Measurements from ENCODE around the gene VPS51. TPM values are rescaled to one million over a fixed set of nuclear protein-coding genes. Genes with fewer than 3 reads are reported as not detected.
A peak's percentile ranks its signal among the peaks of the same experiment; 100 is the strongest.

VPS51 gene
- polyA plus RNA-seq, 1 donor (not counting 4 experiments of a cell fraction or from before 2014, with no cell fraction given): 43.1 TPM

DNA sequence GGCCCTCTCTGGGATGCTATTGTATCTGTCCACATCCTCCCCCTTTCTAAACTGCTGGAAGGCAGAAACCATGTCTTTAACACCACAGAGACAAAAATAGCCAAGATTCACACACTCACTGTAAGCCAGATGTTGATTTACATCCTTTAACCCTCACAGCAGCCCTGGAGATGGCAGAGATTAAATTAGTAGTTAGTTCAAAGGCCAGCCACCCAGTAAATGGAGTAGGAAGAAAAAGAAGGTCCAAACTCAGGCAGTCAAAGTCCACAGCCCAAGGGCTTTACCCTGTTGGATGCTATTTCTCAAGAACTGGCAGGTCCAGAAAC is 23.6 kb downstream of the VPS51 start:
- Histone ChIP-seq H3K36me3 (ENCODE audit: control insufficient read depth in 2 of 2, extremely low read depth in 1 of 2, insufficient read depth in 2 of 2, low read length in 2 of 2) (peaks cover 17 to 33% of the 10 kb centered on the region in 2 experiments), H3K4me2 (ENCODE audit: control insufficient read depth, extremely low read depth, insufficient read depth, low read depth, low read length) (no peak overlapping the region), H2AFZ (ENCODE audit: control insufficient read depth, low read length) (no peak overlapping the region), H3K9ac (ENCODE audit: control insufficient read depth, extremely low read depth, insufficient read depth, low read length) (no peak overlapping the region), H3K4me3 (ENCODE audit: control insufficient read depth in 2 of 3, extremely low read depth in 1 of 3, insufficient read depth in 2 of 3, low read depth in 1 of 3, low read length in 3 of 3) (no peak overlapping the region), H3K9me1 (ENCODE audit: control insufficient read depth, extremely low read depth, insufficient read depth, low read length) (peaks cover 2% of the 10 kb centered on the region), H3K79me2 (ENCODE audit: control insufficient read depth, insufficient read depth, low read length) (peaks cover 59% of the 10 kb centered on the region), H4K20me1 (ENCODE audit: control insufficient read depth, extremely low read depth, insufficient read depth, low read length) (no peaks in the 10 kb centered on the region), H3K27ac (ENCODE audit: control insufficient read depth, insufficient read depth, low read length) (peak overlapping the region; percentile 34), H3K9me3 (ENCODE audit: control insufficient read depth, low read depth, low read length) (no peaks in the 10 kb centered on the region), H3K4me1 (ENCODE audit: control insufficient read depth, extremely low read depth, insufficient read depth, low read length) (peaks cover 28% of the 10 kb centered on the region), H3K27me3 (ENCODE audit: control insufficient read depth, extremely low read depth, insufficient read depth, low read length) (no peaks in the 10 kb centered on the region)
- FAIRE-seq (no peak), DNase-seq (ENCODE audit: low read depth, low spot score) (no peak)
- TF ChIP-seq CTCF (optimal IDR thresholded peaks at IDR 0.05 in 1 of 3, IDR thresholded peaks at IDR 0.05 in 1 of 3, conservative IDR thresholded peaks at IDR 0.05 in 1 of 3; ENCODE audit: extremely low read depth in 1 of 3, insufficient read depth in 2 of 3, low read length in 3 of 3) (no peak), EZH2 (IDR thresholded peaks at IDR 0.05; ENCODE audit: low read length) (no peak)
- dilution Hi-C loops (cut with MboI; ENCODE audit: extremely low pct_ligation_motif_present, low sequenced_read_pairs): no loop called here

DNA sequence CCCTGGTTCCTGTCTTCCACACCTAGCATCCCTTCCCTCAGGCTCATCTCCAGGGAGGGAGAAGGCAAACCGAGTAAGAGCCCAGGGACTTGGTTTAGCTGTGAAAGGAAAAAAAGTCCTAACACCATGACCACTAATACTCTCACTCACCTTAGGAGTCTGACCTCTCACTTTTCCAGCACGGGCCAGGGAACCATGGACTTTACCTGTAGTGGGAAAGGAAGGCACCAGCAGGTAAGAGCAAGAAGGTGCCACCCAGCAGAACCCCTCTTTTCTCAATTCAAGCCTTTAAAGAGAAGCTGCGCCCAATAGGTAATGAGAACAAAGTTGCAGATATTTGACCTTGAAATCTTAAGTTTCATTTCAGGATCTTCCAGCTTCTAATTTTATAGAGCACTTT is 24.8 kb downstream of the VPS51 start:
- TF ChIP-seq CTCF (optimal IDR thresholded peaks at IDR 0.05 in 1 of 3, IDR thresholded peaks at IDR 0.05 in 1 of 3, conservative IDR thresholded peaks at IDR 0.05 in 1 of 3; ENCODE audit: extremely low read depth in 1 of 3, insufficient read depth in 2 of 3, low read length in 3 of 3) (no peak), EZH2 (IDR thresholded peaks at IDR 0.05; ENCODE audit: low read length) (no peak)
- Histone ChIP-seq H2AFZ (ENCODE audit: control insufficient read depth, low read length) (no peak overlapping the region), H4K20me1 (ENCODE audit: control insufficient read depth, extremely low read depth, insufficient read depth, low read length) (no peaks in the 10 kb centered on the region), H3K79me2 (ENCODE audit: control insufficient read depth, insufficient read depth, low read length) (peaks cover 56% of the 10 kb centered on the region), H3K4me2 (ENCODE audit: control insufficient read depth, extremely low read depth, insufficient read depth, low read depth, low read length) (peak overlapping the region; percentile 89), H3K27me3 (ENCODE audit: control insufficient read depth, extremely low read depth, insufficient read depth, low read length) (no peaks in the 10 kb centered on the region), H3K9me1 (ENCODE audit: control insufficient read depth, extremely low read depth, insufficient read depth, low read length) (no peaks in the 10 kb centered on the region), H3K4me3 (ENCODE audit: control insufficient read depth in 2 of 3, extremely low read depth in 1 of 3, insufficient read depth in 2 of 3, low read depth in 1 of 3, low read length in 3 of 3) (peak overlapping the region; percentile 66 to 91 (median 91)), H3K9ac (ENCODE audit: control insufficient read depth, extremely low read depth, insufficient read depth, low read length) (peak overlapping the region; percentile 99), H3K36me3 (ENCODE audit: control insufficient read depth in 2 of 2, extremely low read depth in 1 of 2, insufficient read depth in 2 of 2, low read length in 2 of 2) (peaks cover 16 to 31% of the 10 kb centered on the region in 2 experiments), H3K9me3 (ENCODE audit: control insufficient read depth, low read depth, low read length) (no peaks in the 10 kb centered on the region), H3K4me1 (ENCODE audit: control insufficient read depth, extremely low read depth, insufficient read depth, low read length) (peaks cover 26% of the 10 kb centered on the region), H3K27ac (ENCODE audit: control insufficient read depth, insufficient read depth, low read length) (peak overlapping the region; percentile 98)
- no peak for FAIRE-seq
- dilution Hi-C loops (cut with MboI; ENCODE audit: extremely low pct_ligation_motif_present, low sequenced_read_pairs): no loop called here
- DNase-seq (ENCODE audit: low read depth, low spot score): no peak
